Tibial nerve (tissue), 4 donors: ENCODE data around the gene SCN5A. TPM values are rescaled to one million over a fixed set of nuclear protein-coding genes. Genes with fewer than 3 reads are reported as not detected.

Experiments used
- DNase-seq, 2 donors: peaks; one replicate each; pipeline ENCODE4 v3.0.0-alpha.2; 2019; ENCODE audit warnings: low spot score in 2 of 2
- H3K27ac ChIP-seq, 4 donors: fragments of 200-600 bp; sonication (generic) in 3 of 4; one replicate each; pipeline ENCODE4 v1.5.1; 2017 to 2019; ENCODE audit warnings: mild to moderate bottlenecking in 1 of 4
- H3K27me3 ChIP-seq, 2 donors: fragments of 200-600 bp; sonication (generic) in 1 of 2; one replicate each; pipeline versions ENCODE4 v1.5.1 to v1.6.0; 2017 to 2019
- H3K36me3 ChIP-seq, 3 donors: fragments of 200-600 bp; sonication (generic); one replicate each; pipeline ENCODE4 v1.5.1; 2018 to 2019
- H3K4me1 ChIP-seq, 4 donors: fragments of 200-600 bp; sonication (generic) in 3 of 4; one replicate each; pipeline ENCODE4 v1.5.1; 2017 to 2019
- H3K4me3 ChIP-seq, 4 donors: fragments of 200-600 bp; sonication (generic) in 3 of 4; one replicate each; pipeline ENCODE4 v1.5.1; 2017 to 2019; ENCODE audit warnings: mild to moderate bottlenecking in 1 of 4, moderate library complexity in 1 of 4
- H3K9me3 ChIP-seq, 4 donors: fragments of 200-600 bp; sonication (generic) in 3 of 4; one replicate each; pipeline ENCODE4 v1.5.1; 2017 to 2019
- EP300 ChIP-seq, 2 donors: sonication (generic); formaldehyde crosslinking; IDR thresholded peaks; one replicate each; pipeline ENCODE4 v1.6.1; 2017; ENCODE audit warnings: antibody characterized with exemption in 2 of 2, mild to moderate bottlenecking in 1 of 2
- POLR2A ChIP-seq, 2 donors: fragments of 450-650 bp; IDR thresholded peaks; one replicate each; pipeline ENCODE4 v1.6.1; 2017; ENCODE audit warnings: antibody characterized with exemption in 2 of 2, mild to moderate bottlenecking in 2 of 2, moderate library complexity in 2 of 2
- WGBS, 2 donors: methylation state at CpG; one replicate each; pipeline ENCODE4 v1.1.5; 2018; 5-methylcytosine and 5-hydroxymethylcytosine counted together
- total RNA-seq, 4 donors: library from RNA; depleted of rRNA; stranded (reverse); fragments of >200 nt; gene quantifications; one replicate each; pipeline ENCODE4 v1.1.0, GENCODE V29; 2016
- TF ChIP-seq, protein P1 (sequence below), 5 experiments: fragments of 200-600 bp in 3 of 5; fragments of 450-650 bp in 2 of 5; sonication (generic) in 3 of 5; IDR thresholded peaks; one replicate each; pipeline ENCODE4 v1.5.1; 2016 to 2019; ENCODE audit warnings: antibody characterized with exemption in 5 of 5, mild to moderate bottlenecking in 3 of 5, moderate library complexity in 2 of 5

The SCN5A gene
- total RNA-seq, 4 donors from 2014 or later, result 0.44 to 2.7 (median 1.8) TPM

DNA sequence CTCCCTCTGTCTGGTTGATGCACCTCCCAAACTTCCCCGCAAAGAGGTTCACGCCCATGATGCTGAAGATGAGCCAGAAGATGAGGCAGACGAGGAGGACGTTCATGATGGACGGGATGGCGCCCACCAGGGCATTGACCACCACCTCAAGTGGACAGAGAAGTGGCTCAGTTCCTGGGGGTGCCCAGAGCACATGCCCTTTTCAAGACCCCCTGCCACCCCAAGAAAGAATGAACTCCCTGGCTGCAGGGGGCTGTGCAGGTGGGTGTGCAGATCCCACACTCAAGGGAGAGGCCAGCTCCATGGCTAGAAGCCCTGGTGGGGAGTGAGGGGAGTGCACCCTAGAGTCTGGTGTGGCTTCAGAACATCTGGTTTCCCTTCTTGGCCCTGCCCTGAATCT, 89.2 kb downstream of the SCN5A start:
- Histone ChIP-seq H3K27ac (no peak overlapping the region), H3K4me1 (peaks cover 0 to 4% (median 0%) of the 10 kb centered on the region in 4 donors), H3K36me3 (peaks cover 0 to 45% (median 0%) of the 10 kb centered on the region in 3 donors), H3K9me3 (no peaks in the 10 kb centered on the region), H3K27me3 (no peaks in the 10 kb centered on the region), H3K4me3 (no peak overlapping the region)
- DNase-seq, result no peak
- no peak for TF ChIP-seq POLR2A (IDR thresholded peaks at IDR 0.05)
- TF ChIP-seq, protein P1, sequence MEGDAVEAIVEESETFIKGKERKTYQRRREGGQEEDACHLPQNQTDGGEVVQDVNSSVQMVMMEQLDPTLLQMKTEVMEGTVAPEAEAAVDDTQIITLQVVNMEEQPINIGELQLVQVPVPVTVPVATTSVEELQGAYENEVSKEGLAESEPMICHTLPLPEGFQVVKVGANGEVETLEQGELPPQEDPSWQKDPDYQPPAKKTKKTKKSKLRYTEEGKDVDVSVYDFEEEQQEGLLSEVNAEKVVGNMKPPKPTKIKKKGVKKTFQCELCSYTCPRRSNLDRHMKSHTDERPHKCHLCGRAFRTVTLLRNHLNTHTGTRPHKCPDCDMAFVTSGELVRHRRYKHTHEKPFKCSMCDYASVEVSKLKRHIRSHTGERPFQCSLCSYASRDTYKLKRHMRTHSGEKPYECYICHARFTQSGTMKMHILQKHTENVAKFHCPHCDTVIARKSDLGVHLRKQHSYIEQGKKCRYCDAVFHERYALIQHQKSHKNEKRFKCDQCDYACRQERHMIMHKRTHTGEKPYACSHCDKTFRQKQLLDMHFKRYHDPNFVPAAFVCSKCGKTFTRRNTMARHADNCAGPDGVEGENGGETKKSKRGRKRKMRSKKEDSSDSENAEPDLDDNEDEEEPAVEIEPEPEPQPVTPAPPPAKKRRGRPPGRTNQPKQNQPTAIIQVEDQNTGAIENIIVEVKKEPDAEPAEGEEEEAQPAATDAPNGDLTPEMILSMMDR (IDR thresholded peaks at IDR 0.05), result no peak
- no peak for TF ChIP-seq EP300 (IDR thresholded peaks at IDR 0.05)
- WGBS, 2 donors, result 97% methylated on average over 6 of the region's 6 CpGs

DNA sequence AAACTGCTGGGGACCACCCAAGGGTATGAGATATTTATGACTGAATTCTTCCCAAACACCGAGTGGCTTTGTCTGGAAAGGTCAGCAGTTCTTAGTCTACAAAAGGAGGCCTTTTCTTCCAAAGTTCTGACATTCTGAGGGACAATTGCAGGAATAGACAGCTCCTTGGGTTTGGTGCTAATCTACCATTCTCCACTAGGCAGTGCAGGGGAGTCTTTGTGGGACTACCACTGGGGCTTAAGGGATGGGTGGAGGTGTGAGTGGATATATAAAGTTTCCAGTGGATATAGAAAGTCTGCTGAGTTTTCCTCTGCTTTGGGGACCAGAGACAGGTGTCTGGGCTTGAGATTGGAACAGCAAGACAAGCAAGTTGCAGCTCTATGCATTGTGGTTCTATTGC, 90.6 kb downstream of the SCN5A start:
- H3K4me3 ChIP-seq, result no peak overlapping the region
- 40 to 67% methylated on average over 1 of the region's 1 CpG for WGBS, 2 donors
- TF ChIP-seq, protein P1 (IDR thresholded peaks at IDR 0.05), result no peak
- no peak for TF ChIP-seq EP300 (IDR thresholded peaks at IDR 0.05)
- peaks cover 0 to 4% (median 0%) of the 10 kb centered on the region in 4 donors for H3K4me1 ChIP-seq
- no peak for DNase-seq
- peak overlapping the region in 2 of 4 donors; percentile 29 to 36 for H3K27ac ChIP-seq
- peaks cover 0 to 50% (median 0%) of the 10 kb centered on the region in 3 donors for H3K36me3 ChIP-seq
- no peaks in the 10 kb centered on the region for H3K27me3 ChIP-seq
- H3K9me3 ChIP-seq, result peaks cover 0 to 9% (median 0%) of the 10 kb centered on the region in 4 donors

DNA sequence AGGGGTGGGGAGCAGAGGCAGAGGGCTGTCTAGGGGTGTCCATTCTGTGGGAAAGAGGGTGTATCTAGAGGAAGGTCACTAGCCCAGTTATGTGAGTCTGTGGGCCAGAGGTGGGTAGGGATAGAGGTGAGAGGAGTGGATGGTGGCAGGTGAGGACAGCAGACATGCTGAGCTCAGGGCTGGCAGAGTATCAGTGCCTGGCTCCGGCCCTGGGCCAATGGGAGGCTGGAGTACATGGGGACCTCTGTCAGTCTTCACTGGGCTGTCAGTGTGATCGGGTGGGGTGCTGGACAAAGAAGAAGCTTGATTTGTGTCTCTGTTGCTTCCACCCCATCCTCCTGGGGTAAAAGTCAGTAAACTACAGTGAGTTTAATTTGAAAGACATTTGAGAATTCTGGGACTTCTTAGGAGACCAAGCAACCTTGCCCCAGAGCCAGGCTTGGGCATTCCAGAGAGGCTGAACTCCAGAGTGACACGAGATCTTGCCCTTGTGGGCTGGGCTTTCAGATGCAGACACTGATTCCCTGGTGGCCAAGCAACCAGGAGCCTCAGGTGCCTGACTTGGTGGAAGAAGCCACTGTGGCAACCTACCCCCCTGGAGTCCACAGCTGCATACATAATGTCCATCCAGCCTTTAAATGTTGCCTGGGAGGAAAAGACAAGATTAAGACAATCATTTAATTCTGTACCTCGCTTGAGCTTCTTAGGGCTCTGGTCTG, 92.7 kb downstream of the SCN5A start:
- no peak for DNase-seq
- no peaks in the 10 kb centered on the region for H3K27me3 ChIP-seq
- no peak overlapping the region for H3K4me3 ChIP-seq
- H3K9me3 ChIP-seq, result peaks cover 0 to 10% (median 0%) of the 10 kb centered on the region in 4 donors
- peaks cover 0 to 57% (median 0%) of the 10 kb centered on the region in 3 donors for H3K36me3 ChIP-seq
- peaks cover 0 to 4% (median 0%) of the 10 kb centered on the region in 4 donors for H3K4me1 ChIP-seq
- no peak for TF ChIP-seq POLR2A (IDR thresholded peaks at IDR 0.05)
- TF ChIP-seq, protein P1 (IDR thresholded peaks at IDR 0.05), result no peak
- no peak overlapping the region for H3K27ac ChIP-seq
- 67 to 87% methylated on average over 4 of the region's 4 CpGs for WGBS, 2 donors

DNA sequence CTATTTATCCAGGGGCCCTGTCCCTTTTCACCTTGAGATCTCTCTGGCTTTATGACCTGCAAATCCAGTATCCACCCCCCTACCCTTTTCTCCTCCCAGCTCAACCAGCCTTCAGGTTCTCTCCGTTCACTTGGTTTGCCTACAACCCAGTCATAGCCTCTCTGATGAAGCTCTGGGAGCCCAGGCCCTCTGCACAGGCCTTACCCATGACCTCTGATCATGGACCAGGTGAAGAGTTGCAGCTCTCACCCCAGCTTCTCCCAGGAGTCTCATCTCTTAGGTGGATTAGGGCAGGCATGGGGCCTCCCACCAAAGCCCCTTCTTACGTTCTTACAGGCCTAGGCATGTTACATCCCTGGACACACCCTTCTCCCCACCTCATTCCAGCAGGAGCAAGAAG, 93.6 kb downstream of the SCN5A start:
- Histone ChIP-seq H3K27ac (no peak overlapping the region), H3K36me3 (peaks cover 0 to 60% (median 0%) of the 10 kb centered on the region in 3 donors), H3K4me1 (peaks cover 0 to 4% (median 0%) of the 10 kb centered on the region in 4 donors), H3K9me3 (peaks cover 0 to 13% (median 0%) of the 10 kb centered on the region in 4 donors), H3K27me3 (no peaks in the 10 kb centered on the region), H3K4me3 (no peak overlapping the region)
- WGBS, 2 donors, result 90 to 98% methylated on average over 2 of the region's 2 CpGs
- DNase-seq, result no peak
- TF ChIP-seq EP300 (IDR thresholded peaks at IDR 0.05), result no peak
- no peak for TF ChIP-seq POLR2A (IDR thresholded peaks at IDR 0.05)
- TF ChIP-seq, protein P1 (IDR thresholded peaks at IDR 0.05), result no peak

DNA sequence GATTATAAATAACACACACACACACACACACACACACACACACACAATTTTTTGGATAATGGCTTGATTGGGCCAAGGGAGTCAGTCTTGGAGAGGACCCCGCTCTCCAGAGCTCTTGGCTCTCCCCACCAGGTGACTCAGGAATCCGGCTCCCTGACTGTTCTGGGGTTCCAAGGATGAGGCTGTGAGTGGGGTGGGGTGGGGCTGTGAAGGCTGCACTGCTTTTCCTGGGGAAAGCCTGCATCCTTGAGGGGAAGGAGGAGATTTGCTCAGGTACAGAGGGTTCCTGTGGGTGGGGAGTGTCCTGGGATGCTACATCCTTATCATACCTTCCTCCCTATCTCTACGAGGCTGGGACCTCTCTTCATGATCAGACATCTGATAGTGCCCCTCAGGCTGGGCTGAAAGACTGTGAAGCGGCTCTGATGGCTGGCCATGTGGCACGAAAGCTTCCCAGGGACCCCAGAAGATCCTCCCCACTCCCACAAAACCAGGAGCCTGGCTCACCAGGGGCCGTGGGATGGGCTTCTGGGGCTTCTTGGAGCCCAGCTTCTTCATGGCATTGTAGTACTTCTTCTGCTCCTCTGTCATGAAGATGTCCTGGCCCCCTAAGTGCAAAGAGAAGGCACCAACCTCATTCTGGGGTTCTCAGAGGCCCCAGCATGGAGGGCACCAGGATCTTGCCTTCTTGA, 94.2 kb downstream of the SCN5A start:
- TF ChIP-seq EP300 (IDR thresholded peaks at IDR 0.05) (no peak), POLR2A (IDR thresholded peaks at IDR 0.05) (no peak)
- TF ChIP-seq, protein P1 (IDR thresholded peaks at IDR 0.05), result no peak
- Histone ChIP-seq H3K27me3 (no peaks in the 10 kb centered on the region), H3K9me3 (peaks cover 0 to 13% (median 0%) of the 10 kb centered on the region in 4 donors), H3K36me3 (peaks cover 0 to 60% (median 0%) of the 10 kb centered on the region in 3 donors), H3K4me3 (no peak overlapping the region), H3K4me1 (peaks cover 0 to 4% (median 0%) of the 10 kb centered on the region in 4 donors), H3K27ac (no peak overlapping the region)
- WGBS, 2 donors, result 88% methylated on average over 6 of the region's 6 CpGs
- DNase-seq, result no peak
